ENCODE data around the gene AKAP8. TPM values are rescaled to one million over a fixed set of nuclear protein-coding genes. Genes with fewer than 3 reads are reported as not detected.
A peak's percentile ranks its signal among the peaks of the same experiment; 100 is the strongest.
"Not testable (repeated sequence)": the region's sequence is repeated elsewhere in the genome, so short reads cannot be mapped to it uniquely, and the experiment has no call there.

Gene AKAP8
- total RNA-seq, 1 donor from 2014 or later: 17.0 TPM

GRCh38 chr19:15354566-15355296 lies 24.9 kb downstream of the AKAP8 start:
- H3K4me3 ChIP-seq: no peak overlapping the region
- TF ChIP-seq CTCF (IDR thresholded peaks at IDR 0.05): no peak
- no peaks in the 10 kb centered on the region for H3K27me3 ChIP-seq
- H3K4me1 ChIP-seq: no peaks in the 10 kb centered on the region
- DNase-seq (ENCODE audit: low spot score in 2 of 2): no peak
- no peaks in the 10 kb centered on the region for H3K9me3 ChIP-seq
- intact Hi-C loops (cut with DNase I): no loop called here
- H3K27ac ChIP-seq: no peak overlapping the region
- peaks cover 63 to 68% of the 10 kb centered on the region in 2 donors for H3K36me3 ChIP-seq

- intact Hi-C loops (cut with DNase I): no loop called here
- DNase-seq (ENCODE audit: low spot score in 2 of 2): no peak
- no peak for TF ChIP-seq CTCF (IDR thresholded peaks at IDR 0.05)
- no peaks in the 10 kb centered on the region for H3K4me1 ChIP-seq
- H3K27ac ChIP-seq: no peak overlapping the region
- H3K27me3 ChIP-seq: no peaks in the 10 kb centered on the region
- H3K36me3 ChIP-seq: peaks cover 55 to 59% of the 10 kb centered on the region in 2 donors
- no peak overlapping the region for H3K4me3 ChIP-seq
- no peaks in the 10 kb centered on the region for H3K9me3 ChIP-seq
These were observed 25.7 kb downstream of the AKAP8 start for GRCh38 chr19:15353908-15354307.

- H3K9me3 ChIP-seq; H3K4me1 ChIP-seq; DNase-seq (ENCODE audit: low spot score in 2 of 2); H3K4me3 ChIP-seq; intact Hi-C loops (cut with DNase I); H3K27ac ChIP-seq; H3K27me3 ChIP-seq: not testable (repeated sequence)
- H3K36me3 ChIP-seq: peaks cover 41 to 47% of the 10 kb centered on the region in 2 donors
These were observed 27.1 kb downstream of the AKAP8 start for GRCh38 chr19:15352535-15352934.

GRCh38 chr19:15341328-15341727 lies 38.3 kb downstream of the AKAP8 start:
- H3K27ac ChIP-seq; H3K9me3 ChIP-seq; H3K27me3 ChIP-seq; H3K4me1 ChIP-seq; intact Hi-C loops (cut with DNase I); DNase-seq (ENCODE audit: low spot score in 2 of 2); H3K4me3 ChIP-seq: not testable (repeated sequence)
- peaks cover 17 to 20% of the 10 kb centered on the region in 2 donors for H3K36me3 ChIP-seq

- Histone ChIP-seq H3K4me3 (no peak overlapping the region), H3K9me3 (no peaks in the 10 kb centered on the region), H3K36me3 (peaks cover 9 to 15% of the 10 kb centered on the region in 2 donors), H3K27ac (no peak overlapping the region), H3K4me1 (peaks cover 2 to 14% of the 10 kb centered on the region in 2 donors), H3K27me3 (no peaks in the 10 kb centered on the region)
- no peak for DNase-seq (ENCODE audit: low spot score in 2 of 2)
- intact Hi-C loops (cut with DNase I): no loop called here
- no peak for TF ChIP-seq CTCF (IDR thresholded peaks at IDR 0.05)
These were observed 39.5 kb downstream of the AKAP8 start for GRCh38 chr19:15340086-15340485.

- no peak for TF ChIP-seq CTCF (IDR thresholded peaks at IDR 0.05)
- Histone ChIP-seq H3K4me3 (no peak overlapping the region), H3K4me1 (peaks cover 9 to 29% of the 10 kb centered on the region in 2 donors), H3K27me3 (no peaks in the 10 kb centered on the region), H3K36me3 (peaks cover 0 to 3% of the 10 kb centered on the region in 2 donors), H3K9me3 (no peaks in the 10 kb centered on the region), H3K27ac (peak overlapping the region; percentile 67 to 76)
- intact Hi-C loops (cut with DNase I): no loop called here
- DNase-seq (ENCODE audit: low spot score in 2 of 2): no peak
These were observed 42.4 kb downstream of the AKAP8 start for GRCh38 chr19:15337202-15337601.

- DNase-seq (ENCODE audit: low spot score in 2 of 2); H3K36me3 ChIP-seq; H3K4me3 ChIP-seq; intact Hi-C loops (cut with DNase I); H3K27me3 ChIP-seq; H3K9me3 ChIP-seq: not testable (repeated sequence)
- H3K4me1 ChIP-seq: peaks cover 9 to 29% of the 10 kb centered on the region in 2 donors
- H3K27ac ChIP-seq: peak overlapping the region; percentile 67 to 76
These were observed 43.6 kb downstream of the AKAP8 start for GRCh38 chr19:15335992-15336391.

All from ascending aorta (tissue), 2 donors.